ENCODE results near the gene PRKCZ.
A peak's percentile ranks its signal among the peaks of the same experiment; 100 is the strongest.

Gene PRKCZ

DNA sequence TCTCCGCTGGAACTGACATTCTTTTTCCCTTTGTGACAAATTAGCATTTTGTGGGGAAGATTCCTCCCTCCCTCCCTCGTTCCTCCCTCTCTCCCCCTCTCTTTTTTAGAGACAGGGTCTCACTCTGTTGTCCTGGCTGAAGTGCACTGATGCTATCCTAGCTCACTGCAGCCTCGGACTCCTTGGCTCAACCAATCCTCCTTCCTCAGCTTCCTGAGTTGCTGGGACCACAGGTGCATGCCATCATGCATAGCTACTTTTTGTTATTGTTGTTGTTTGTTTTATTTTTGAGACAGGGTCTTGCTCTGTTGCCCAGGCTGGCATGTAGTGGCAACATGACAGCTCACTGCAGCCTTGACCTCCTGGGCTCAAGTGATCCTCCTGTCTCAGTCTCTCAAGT, 171.1 kb downstream of the PRKCZ start:
- no peak overlapping the region for H3K27ac ChIP-seq (ENCODE audit: low read length)

GRCh38 chr1:2224170-2224584, 174.0 kb downstream of the PRKCZ start:
- Histone ChIP-seq H3K4me1 (ENCODE audit: low read length) (peaks cover 7% of the 10 kb centered on the region), H3K27ac (ENCODE audit: low read length) (no peak overlapping the region), H3K36me3 (replicated peaks; ENCODE audit: low read depth, low read length) (peaks cover under 1% of the 10 kb centered on the region), H3K27me3 (ENCODE audit: low read depth, low read length) (0 out of 2 replicates have a peak, but pooled peaks cover 3% of the 10 kb centered on the region), H3K4me2 (ENCODE audit: low read length) (no peak overlapping the region), H4K20me1 (ENCODE audit: insufficient read depth, low read length) (peaks cover 3% of the 10 kb centered on the region), H3K9ac (ENCODE audit: low read length) (no peak overlapping the region), H2AFZ (ENCODE audit: low read depth, low read length) (no peak overlapping the region), H3K9me3 (ENCODE audit: insufficient read depth, low read length) (no peaks in the 10 kb centered on the region), H3K4me3 (ENCODE audit: low read length) (no peak overlapping the region), H3K79me2 (ENCODE audit: low read length) (peaks cover 5% of the 10 kb centered on the region)
- TF ChIP-seq CTCF (IDR thresholded peaks at IDR 0.05; ENCODE audit: low read depth, low read length): no peak
- no peak for TF ChIP-seq EZH2phosphoT487 (IDR thresholded peaks at IDR 0.05; ENCODE audit: low read depth)

More for the DNA sequence above, 171.1 kb downstream of the PRKCZ start:
- Histone ChIP-seq H3K4me3 (ENCODE audit: low read length) (no peak overlapping the region), H4K20me1 (ENCODE audit: insufficient read depth, low read length) (no peaks in the 10 kb centered on the region), H3K4me1 (ENCODE audit: low read length) (no peaks in the 10 kb centered on the region), H3K4me2 (ENCODE audit: low read length) (no peak overlapping the region), H3K9ac (ENCODE audit: low read length) (no peak overlapping the region), H2AFZ (ENCODE audit: low read depth, low read length) (no peak overlapping the region), H3K79me2 (ENCODE audit: low read length) (no peaks in the 10 kb centered on the region), H3K9me3 (ENCODE audit: insufficient read depth, low read length) (peaks cover 6% of the 10 kb centered on the region; the same call in 1 of the 2 replicates), H3K36me3 (replicated peaks; ENCODE audit: low read depth, low read length) (no peaks in the 10 kb centered on the region), H3K27me3 (ENCODE audit: low read depth, low read length) (0 out of 2 replicates have a peak, but pooled peaks cover 3% of the 10 kb centered on the region)
- TF ChIP-seq EZH2phosphoT487 (IDR thresholded peaks at IDR 0.05; ENCODE audit: low read depth): no peak
- no peak for TF ChIP-seq CTCF (IDR thresholded peaks at IDR 0.05; ENCODE audit: low read depth, low read length)

DNA sequence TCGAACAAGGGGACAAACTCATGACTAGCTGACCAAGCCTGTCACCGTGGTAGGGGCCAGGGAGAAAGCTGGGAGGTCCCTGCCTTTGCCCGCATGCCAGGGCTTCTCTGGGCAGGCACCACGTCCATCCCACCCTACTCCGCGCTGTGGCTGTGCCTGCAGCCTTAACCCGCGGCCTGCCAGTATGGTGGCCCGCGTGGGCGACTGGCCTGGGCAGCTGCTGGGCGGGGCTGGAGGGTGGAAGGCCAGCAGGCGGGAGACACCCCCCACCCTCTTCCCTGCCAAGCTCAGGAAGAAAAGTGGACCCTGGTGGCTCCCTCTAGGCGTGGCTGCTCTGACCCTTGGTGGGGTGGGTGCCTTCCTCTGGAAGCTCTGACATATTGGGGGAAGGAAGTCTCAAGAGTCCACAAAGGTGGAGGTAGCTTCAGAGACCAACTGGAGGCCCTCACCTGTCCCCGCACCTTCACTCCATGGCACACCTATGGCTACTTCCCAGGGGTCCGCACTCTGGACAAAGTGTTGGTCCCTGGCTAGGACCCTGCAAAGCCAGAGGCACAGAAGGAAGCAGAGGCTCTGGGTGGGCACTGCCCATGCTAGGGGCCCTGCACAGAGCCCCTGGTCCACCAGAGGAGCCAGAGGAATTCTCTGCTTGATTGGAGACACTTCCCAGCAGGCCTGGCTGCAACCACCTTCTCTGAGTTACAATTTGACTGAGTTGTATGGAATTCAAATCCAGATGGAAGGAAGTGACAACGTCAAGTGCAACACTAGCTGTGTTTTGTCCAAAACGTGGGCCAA, 174.6 kb downstream of the PRKCZ start:
- Histone ChIP-seq H3K4me2 (ENCODE audit: low read length) (no peak overlapping the region), H3K36me3 (replicated peaks; ENCODE audit: low read depth, low read length) (peaks cover 7% of the 10 kb centered on the region), H3K79me2 (ENCODE audit: low read length) (peaks cover 12% of the 10 kb centered on the region), H3K4me1 (ENCODE audit: low read length) (peaks cover 14% of the 10 kb centered on the region), H4K20me1 (ENCODE audit: insufficient read depth, low read length) (peaks cover 9% of the 10 kb centered on the region), H2AFZ (ENCODE audit: low read depth, low read length) (no peak overlapping the region), H3K9me3 (ENCODE audit: insufficient read depth, low read length) (no peaks in the 10 kb centered on the region), H3K4me3 (ENCODE audit: low read length) (no peak overlapping the region), H3K27ac (ENCODE audit: low read length) (no peak overlapping the region), H3K27me3 (ENCODE audit: low read depth, low read length) (0 out of 2 replicates have a peak, but pooled peaks cover 3% of the 10 kb centered on the region), H3K9ac (ENCODE audit: low read length) (no peak overlapping the region)
- TF ChIP-seq CTCF (IDR thresholded peaks at IDR 0.05; ENCODE audit: low read depth, low read length) (no peak), EZH2phosphoT487 (IDR thresholded peaks at IDR 0.05; ENCODE audit: low read depth) (no peak)

DNA sequence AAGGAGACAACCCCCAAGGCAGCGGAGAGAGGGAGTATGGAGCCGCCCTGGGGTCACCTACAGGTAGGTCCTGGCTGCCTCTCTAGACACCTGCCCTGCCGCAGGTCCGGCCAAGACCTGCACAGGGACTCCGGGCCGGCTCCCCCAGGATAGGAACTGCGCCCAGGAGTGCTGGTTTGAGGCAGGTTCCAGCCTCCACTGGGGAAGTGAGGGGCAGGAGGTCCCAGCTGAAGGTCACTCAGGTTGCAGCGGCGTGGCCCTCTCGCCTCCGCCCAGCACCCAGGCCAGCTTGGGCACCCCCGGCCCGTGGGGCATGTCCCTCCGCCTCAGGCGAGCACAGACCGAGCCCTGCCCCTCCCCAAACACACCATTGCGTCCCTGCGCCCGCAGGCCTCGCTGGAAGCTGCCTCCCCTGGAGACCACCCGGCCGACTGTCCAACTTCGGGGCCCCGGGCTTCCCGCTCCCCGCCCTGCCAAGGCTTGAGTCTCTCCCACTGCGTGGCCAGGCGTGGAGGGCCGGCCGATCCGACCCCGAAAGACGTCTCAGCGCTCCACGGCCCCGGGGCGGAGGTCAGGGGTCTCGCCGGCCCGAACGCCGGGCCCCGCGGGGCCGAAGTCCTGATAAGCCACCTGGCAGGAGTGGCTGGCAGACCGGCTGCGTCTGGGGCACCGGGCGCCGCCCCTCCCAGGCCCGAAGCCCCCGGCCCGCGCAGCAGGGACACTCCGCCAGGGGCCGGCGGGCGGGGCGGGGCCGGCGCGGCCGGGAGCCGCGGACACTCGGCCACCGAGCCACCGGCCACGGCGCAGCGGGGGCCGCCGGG, 176.5 kb downstream of the PRKCZ start:
- H2AFZ ChIP-seq (ENCODE audit: low read depth, low read length): no peak overlapping the region
- peaks cover 28% of the 10 kb centered on the region for H3K4me1 ChIP-seq (ENCODE audit: low read length)
- no peaks in the 10 kb centered on the region for H3K9me3 ChIP-seq (ENCODE audit: insufficient read depth, low read length)
- H3K27ac ChIP-seq (ENCODE audit: low read length): peak overlapping the region; percentile 64
- H3K4me3 ChIP-seq (ENCODE audit: low read length): peak overlapping the region; percentile 95
- H4K20me1 ChIP-seq (ENCODE audit: insufficient read depth, low read length): peaks cover 29% of the 10 kb centered on the region
- H3K9ac ChIP-seq (ENCODE audit: low read length): peak overlapping the region; percentile 97
- H3K4me2 ChIP-seq (ENCODE audit: low read length): peak overlapping the region; percentile 92
- peaks cover 9% of the 10 kb centered on the region for H3K36me3 ChIP-seq (replicated peaks; ENCODE audit: low read depth, low read length)
- peaks cover 31% of the 10 kb centered on the region for H3K79me2 ChIP-seq (ENCODE audit: low read length)
- no peak for TF ChIP-seq CTCF (IDR thresholded peaks at IDR 0.05; ENCODE audit: low read depth, low read length)
- TF ChIP-seq EZH2phosphoT487 (IDR thresholded peaks at IDR 0.05; ENCODE audit: low read depth): no peak
- H3K27me3 ChIP-seq (ENCODE audit: low read depth, low read length): 0 out of 2 replicates have a peak, but pooled peaks cover 3% of the 10 kb centered on the region

Measured in OCI-LY3 (cell line).